Epidermal melanocyte (primary cell): ENCODE data around the gene SMYD1.
"Not testable (repeated sequence)": the region's sequence is repeated elsewhere in the genome, so short reads cannot be mapped to it uniquely, and the experiment has no call there.

Source experiments
- DNase-seq: peaks from one replicate; pipeline ENCODE4 v3.0.0; 2011; ENCODE audit warnings: low spot score; ENCODE audit not compliant: insufficient read length

Gene SMYD1

GRCh38 chr2:88067598-88067997 lies at the start of gene SMYD1:
TSS of gene SMYD1 (plus strand) at chr2:88067825. CDS start at chr2:88067865, 40 bp downstream.
- DNase-seq: no peak

- not testable (repeated sequence) for DNase-seq
Observed at GRCh38 chr2:88018077-88018805, 49.4 kb upstream of the SMYD1 start.

GRCh38 chr2:88018909-88019308 lies 48.7 kb upstream of the SMYD1 start:
- DNase-seq: no peak

- DNase-seq: no peak
Observed at GRCh38 chr2:88019985-88020384, 47.6 kb upstream of the SMYD1 start.

- DNase-seq: no peak
Observed at GRCh38 chr2:88022669-88022921, 45.0 kb upstream of the SMYD1 start.

GRCh38 chr2:88024509-88024908 lies 43.1 kb upstream of the SMYD1 start:
- DNase-seq: no peak

GRCh38 chr2:88027697-88028389 lies 39.8 kb upstream of the SMYD1 start:
- no peak for DNase-seq

- DNase-seq: no peak
Observed at GRCh38 chr2:88028931-88029330, 38.7 kb upstream of the SMYD1 start.

GRCh38 chr2:88032070-88032702 lies 35.4 kb upstream of the SMYD1 start:
- no peak for DNase-seq

- no peak for DNase-seq
Observed at GRCh38 chr2:88036182-88036581, 31.4 kb upstream of the SMYD1 start.

GRCh38 chr2:88036606-88037005 lies 31.0 kb upstream of the SMYD1 start:
- no peak for DNase-seq

GRCh38 chr2:88038263-88039105 lies 29.1 kb upstream of the SMYD1 start:
- DNase-seq: no peak

- no peak for DNase-seq
Observed at GRCh38 chr2:88042476-88042875, 25.1 kb upstream of the SMYD1 start.

GRCh38 chr2:88045561-88045960 lies 22.1 kb upstream of the SMYD1 start:
- DNase-seq: not testable (repeated sequence)

- DNase-seq: no peak
Observed at GRCh38 chr2:88048541-88048940, 19.1 kb upstream of the SMYD1 start.

- no peak for DNase-seq
Observed at GRCh38 chr2:88049622-88050021, 18.0 kb upstream of the SMYD1 start.

- DNase-seq: no peak
Observed at GRCh38 chr2:88051792-88052191, 15.8 kb upstream of the SMYD1 start.

- DNase-seq: peak; percentile 45
Observed at GRCh38 chr2:88053296-88053695, 14.3 kb upstream of the SMYD1 start.

- DNase-seq: no peak
Observed at GRCh38 chr2:88053934-88054781, 13.5 kb upstream of the SMYD1 start.

- DNase-seq: no peak
Observed at GRCh38 chr2:88054782-88055370, 12.7 kb upstream of the SMYD1 start.
